HCT116 (cell line): ENCODE results near the gene GFOD2. TPM values are rescaled to one million over a fixed set of nuclear protein-coding genes. Genes with fewer than 3 reads are reported as not detected.

ENCODE experiments used
- ATAC-seq: fragments of 200-7000 bp; cut with Tn5 transposase; 2 replicates; pipeline ENCODE4 v1.9.1; 2020; ENCODE audit warnings: mild to moderate bottlenecking, moderate library complexity
- BruUV-seq: library from RNA; stranded (reverse); fragments of 400-500 nt; replicated peaks from 2 replicates; lab custom pipeline; 2021; lab: Mats Ljungman, UMichigan
- CTCF ChIA-PET: fragments of 300-600 bp; sonication (Branson Sonifier 250); formaldehyde crosslinking; loops from one replicate; lab custom pipeline; 2021; ENCODE audit warnings: antibody characterized with exemption; lab: Charles Lee
- POLR2A ChIA-PET: fragments of 300-600, 350-600 bp; sonication (Branson Sonifier 250); formaldehyde crosslinking; loops from one replicate; lab custom pipeline; 2021; ENCODE audit warnings: antibody characterized with exemption; lab: Charles Lee
- RAD21 ChIA-PET, 2 experiments: fragments of 300-600 bp; sonication (Branson Sonifier 250); formaldehyde crosslinking; loops; one replicate each; lab custom pipeline; 2023; ENCODE audit warnings: low total read pairs in 2 of 2; ENCODE audit not compliant: uncharacterized antibody in 2 of 2, unreplicated experiment in 2 of 2, low non-redundant PET in 1 of 2; lab: Charles Lee
- DNase-seq: peaks from one replicate; pipeline ENCODE4 v3.0.0-alpha.2; 2010; ENCODE audit warnings: low read depth, low spot score
- H2AFZ ChIP-seq: fragments of 200-600 bp; shearing (Covaris generic), sonication (generic); 2 replicates; pipeline ENCODE4 v1.6.1; 2017; ENCODE audit warnings: low read depth, mixed run types, mixed read lengths, antibody characterized with exemption, low read length; ENCODE audit not compliant: poor library complexity, severe bottlenecking
- H3K27ac ChIP-seq: 2 replicates; pipeline ENCODE4 v1.5.1; 2012; ENCODE audit warnings: low read depth, low read length
- H3K27me3 ChIP-seq: fragments of 200-600 bp; sonication (generic); 2 replicates; pipeline ENCODE4 v1.6.1; 2016; ENCODE audit warnings: mixed run types, low read length, mixed read lengths; ENCODE audit not compliant: insufficient read depth
- H3K36me3 ChIP-seq, 2 experiments: fragments of 200-500 bp in 1 of 2; fragments of 200-600 bp in 1 of 2; sonication (Bioruptor generic) in 1 of 2; sonication (generic) in 1 of 2; 2 replicates each; pipeline versions ENCODE4 v1.5.1 to v1.6.1; 2014 to 2016; ENCODE audit warnings: low read length in 2 of 2, inconsistent platforms in 1 of 2, mixed read lengths in 1 of 2, mixed run types in 1 of 2; ENCODE audit not compliant: insufficient read depth in 2 of 2, control insufficient read depth in 1 of 2
- H3K4me1 ChIP-seq, 2 experiments: fragments of 200-600 bp in 1 of 2; sonication (generic) in 1 of 2; 2 replicates each; pipeline versions ENCODE4 v1.5.1 to v1.6.1; 2012 to 2017; ENCODE audit warnings: low read length in 2 of 2, inconsistent platforms in 1 of 2, mild to moderate bottlenecking in 1 of 2, mixed read lengths in 1 of 2, mixed run types in 1 of 2, moderate library complexity in 1 of 2; ENCODE audit not compliant: insufficient read depth in 2 of 2, control insufficient read depth in 1 of 2
- H3K4me2 ChIP-seq: fragments of 200-600 bp; sonication (generic); 2 replicates; pipeline ENCODE4 v1.6.1; 2017; ENCODE audit warnings: mixed run types, low read length, mixed read lengths
- H3K4me3 ChIP-seq, 2 experiments: fragments of 200-600 bp in 1 of 2; sonication (generic) in 1 of 2; replicated peaks in 1 of 2; 2 replicates each; pipeline ENCODE4 v1.5.1; 2011 to 2016; ENCODE audit warnings: low read length in 2 of 2, control low read depth in 1 of 2, low read depth in 1 of 2, mild to moderate bottlenecking in 1 of 2, mixed read lengths in 1 of 2, mixed run types in 1 of 2
- H3K79me2 ChIP-seq: fragments of 200-600 bp; sonication (generic); 2 replicates; pipeline ENCODE4 v1.6.1; 2017; ENCODE audit warnings: mild to moderate bottlenecking, mixed run types, low read length, moderate library complexity, mixed read lengths; ENCODE audit not compliant: insufficient read depth
- H3K9ac ChIP-seq: fragments of 200-600 bp; sonication (generic); 2 replicates; pipeline ENCODE4 v1.6.1; 2016; ENCODE audit warnings: low read length, mixed read lengths
- H3K9me2 ChIP-seq: fragments of 200-600 bp; sonication (generic), shearing (Covaris generic); 2 replicates; pipeline ENCODE4 v1.6.1; 2017; ENCODE audit warnings: mixed run types, mild to moderate bottlenecking, moderate library complexity; ENCODE audit not compliant: insufficient read depth
- H3K9me3 ChIP-seq, 2 experiments: fragments of 200-500 bp in 1 of 2; fragments of 200-600 bp in 1 of 2; sonication (Bioruptor generic) in 1 of 2; sonication (generic) in 1 of 2; 2 replicates each; pipeline ENCODE4 v1.6.1; 2014 to 2017; ENCODE audit warnings: low read length in 2 of 2, mixed read lengths in 2 of 2, inconsistent platforms in 1 of 2, low read depth in 1 of 2, mild to moderate bottlenecking in 1 of 2, mixed run types in 1 of 2, moderate library complexity in 1 of 2; ENCODE audit not compliant: control insufficient read depth in 1 of 2, insufficient read depth in 1 of 2
- H4K20me1 ChIP-seq: fragments of 200-600 bp; sonication (generic), shearing (Covaris generic); 2 replicates; pipeline ENCODE4 v1.6.1; 2017; ENCODE audit warnings: mixed run types, mild to moderate bottlenecking, moderate library complexity; ENCODE audit not compliant: insufficient read depth
- CBX3 ChIP-seq: IDR thresholded peaks from 2 replicates; pipeline ENCODE4 v1.6.1; 2012; ENCODE audit warnings: low read depth
- CEBPB ChIP-seq: IDR thresholded peaks from 2 replicates; pipeline ENCODE4 v1.6.1; 2012; ENCODE audit warnings: low read depth
- ELF1 ChIP-seq: IDR thresholded peaks from 2 replicates; pipeline ENCODE4 v1.6.1; 2012; ENCODE audit warnings: low read depth, borderline replicate concordance
- JUND ChIP-seq: IDR thresholded peaks from 2 replicates; pipeline ENCODE4 v1.6.1; 2012
- RAD21 ChIP-seq: IDR thresholded peaks from 2 replicates; pipeline ENCODE4 v1.6.1; 2012; ENCODE audit warnings: low read depth, mild to moderate bottlenecking
- SIN3A ChIP-seq: IDR thresholded peaks from 2 replicates; pipeline ENCODE4 v1.6.1; 2012; ENCODE audit warnings: low read depth
- SRF ChIP-seq: IDR thresholded peaks from 2 replicates; pipeline ENCODE4 v1.6.1; 2012; ENCODE audit warnings: low read depth
- ZFX ChIP-seq: fragments of 450-650 bp; IDR thresholded peaks from 2 replicates; pipeline ENCODE4 v1.6.1; 2017
- ZNF274 ChIP-seq: fragments of 200-500 bp; sonication (Bioruptor generic); IDR thresholded peaks from 2 replicates; pipeline ENCODE4 v1.6.1; 2014; ENCODE audit warnings: mild to moderate bottlenecking, low read depth, low read length, inconsistent platforms
- intact Hi-C: fragments of 100-400 bp; cut with micrococcal nuclease; formaldehyde crosslinking; loops from 2 replicates; pipeline ENCODE4 v1.10.0; 2022
- total RNA-seq: library from RNA; stranded (reverse); gene quantifications from one replicate; pipeline ENCODE4 v1.2.1, GENCODE V29; 2021; ENCODE audit not compliant: unreplicated experiment
- TF ChIP-seq, protein P1 (sequence below), 3 experiments: fragments of 200-600 bp in 1 of 3; sonication (generic) in 1 of 3; IDR thresholded peaks in 2 of 3; conservative IDR thresholded peaks in 1 of 3; 2 replicates each; pipeline ENCODE4 v1.5.1; 2012 to 2017; ENCODE audit warnings: low read depth in 2 of 3, low read length in 2 of 3, antibody characterized with exemption in 1 of 3, borderline replicate concordance in 1 of 3, control low read depth in 1 of 3, mild to moderate bottlenecking in 1 of 3, mixed read lengths in 1 of 3, mixed run types in 1 of 3, moderate library complexity in 1 of 3; ENCODE audit not compliant: insufficient read depth in 1 of 3
- TF ChIP-seq, protein P2 (sequence below): IDR thresholded peaks from 2 replicates; pipeline ENCODE4 v1.6.1; 2012

Gene GFOD2
- total RNA-seq, 1 experiment from 2014 or later, result 17.4 TPM

DNA sequence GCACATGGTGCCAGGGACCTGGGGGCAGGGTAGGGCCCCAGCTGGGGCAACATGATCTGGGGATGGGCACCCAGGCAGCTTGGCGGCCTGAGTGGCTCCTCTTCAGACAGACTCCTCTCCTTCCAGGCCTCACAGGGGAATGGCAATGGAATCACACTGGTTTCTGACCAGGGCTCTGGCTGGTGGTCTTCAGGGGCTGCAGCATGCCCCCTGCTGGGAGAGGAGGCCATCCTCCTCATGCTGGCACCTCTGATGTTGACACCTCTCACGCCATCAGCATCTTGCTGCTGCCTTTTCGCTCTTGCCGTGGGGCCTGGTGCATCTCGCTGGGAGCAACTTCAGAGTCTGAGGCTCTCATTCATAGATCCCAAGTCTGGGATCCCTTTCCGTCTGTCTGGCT is 11.2 kb upstream of the GFOD2 start:
- Histone ChIP-seq H3K9me2 (no peaks in the 10 kb centered on the region), H3K79me2 (no peaks in the 10 kb centered on the region), H3K4me1 (no peaks in the 10 kb centered on the region), H3K9me3 (no peaks in the 10 kb centered on the region), H4K20me1 (no peaks in the 10 kb centered on the region), H3K4me2 (no peak overlapping the region), H3K9ac (no peak overlapping the region), H3K4me3 (no peak overlapping the region), H3K27ac (no peak overlapping the region), H2AFZ (no peak overlapping the region), H3K36me3 (peaks cover 4 to 5% of the 10 kb centered on the region in 2 experiments; a peak in 3 of 4 replicates), H3K27me3 (no peaks in the 10 kb centered on the region)
- BruUV-seq, result no TSS peak
- CTCF ChIA-PET, result no interaction called here
- no peak for DNase-seq
- intact Hi-C loops, result no loop called here
- RAD21 ChIA-PET, result no interaction called here
- ATAC-seq, result no peak
- POLR2A ChIA-PET, result no interaction called here
- TF ChIP-seq CBX3, result no peak
- no peak for TF ChIP-seq RAD21
- TF ChIP-seq SRF, result no peak
- no peak for TF ChIP-seq SIN3A
- no peak for TF ChIP-seq ELF1
- TF ChIP-seq, protein P1, sequence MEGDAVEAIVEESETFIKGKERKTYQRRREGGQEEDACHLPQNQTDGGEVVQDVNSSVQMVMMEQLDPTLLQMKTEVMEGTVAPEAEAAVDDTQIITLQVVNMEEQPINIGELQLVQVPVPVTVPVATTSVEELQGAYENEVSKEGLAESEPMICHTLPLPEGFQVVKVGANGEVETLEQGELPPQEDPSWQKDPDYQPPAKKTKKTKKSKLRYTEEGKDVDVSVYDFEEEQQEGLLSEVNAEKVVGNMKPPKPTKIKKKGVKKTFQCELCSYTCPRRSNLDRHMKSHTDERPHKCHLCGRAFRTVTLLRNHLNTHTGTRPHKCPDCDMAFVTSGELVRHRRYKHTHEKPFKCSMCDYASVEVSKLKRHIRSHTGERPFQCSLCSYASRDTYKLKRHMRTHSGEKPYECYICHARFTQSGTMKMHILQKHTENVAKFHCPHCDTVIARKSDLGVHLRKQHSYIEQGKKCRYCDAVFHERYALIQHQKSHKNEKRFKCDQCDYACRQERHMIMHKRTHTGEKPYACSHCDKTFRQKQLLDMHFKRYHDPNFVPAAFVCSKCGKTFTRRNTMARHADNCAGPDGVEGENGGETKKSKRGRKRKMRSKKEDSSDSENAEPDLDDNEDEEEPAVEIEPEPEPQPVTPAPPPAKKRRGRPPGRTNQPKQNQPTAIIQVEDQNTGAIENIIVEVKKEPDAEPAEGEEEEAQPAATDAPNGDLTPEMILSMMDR (IDR thresholded peaks at IDR 0.05 in 2 of 3, conservative IDR thresholded peaks at IDR 0.05 in 1 of 3; ENCODE audit: borderline replicate concordance in 1 of 3, insufficient read depth in 1 of 3, low read depth in 2 of 3, low read length in 2 of 3), result no peak
- no peak for TF ChIP-seq CEBPB
- no peak for TF ChIP-seq ZFX

DNA sequence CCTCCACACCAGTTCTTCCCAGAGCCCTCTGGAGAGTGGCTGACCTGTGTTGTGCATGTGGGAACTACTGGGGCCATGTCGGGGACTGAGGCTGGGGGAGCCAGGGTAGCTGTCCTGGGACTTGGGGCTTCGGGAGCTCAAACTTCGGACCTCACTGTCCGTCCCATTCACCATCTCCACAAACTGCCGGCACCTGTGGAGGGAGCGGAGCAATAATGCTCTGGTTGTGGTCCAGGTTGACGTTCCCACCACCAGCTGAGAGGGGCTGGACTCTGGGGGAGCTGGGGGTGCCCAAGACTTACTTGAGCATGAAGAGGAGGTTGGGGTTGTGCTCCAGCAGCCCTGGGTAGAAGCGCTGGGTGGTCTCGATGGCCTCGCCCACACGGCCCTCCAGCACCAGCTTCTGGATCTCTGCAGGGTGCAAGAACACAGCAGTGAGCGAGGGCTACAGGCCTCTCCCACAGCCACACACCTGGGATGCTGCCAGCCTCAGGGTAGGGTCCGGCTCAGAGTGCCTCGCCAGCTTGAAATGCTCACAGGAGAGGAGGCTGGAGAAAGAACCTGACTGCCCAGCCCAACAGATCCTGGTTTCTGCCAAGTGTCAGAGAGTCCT is 10.6 kb upstream of the GFOD2 start:
- Histone ChIP-seq H3K4me2 (no peak overlapping the region), H4K20me1 (no peaks in the 10 kb centered on the region), H2AFZ (no peak overlapping the region), H3K9ac (no peak overlapping the region), H3K9me3 (no peaks in the 10 kb centered on the region), H3K36me3 (peaks cover 4 to 5% of the 10 kb centered on the region in 2 experiments; a peak in 3 of 4 replicates), H3K4me1 (no peaks in the 10 kb centered on the region)
- POLR2A ChIA-PET, result no interaction called here
- no TSS peak for BruUV-seq
- DNase-seq, result no peak
- TF ChIP-seq ZNF274, result no peak
- no peak for TF ChIP-seq CEBPB
- TF ChIP-seq RAD21, result no peak
- no peak for TF ChIP-seq SIN3A
- TF ChIP-seq, protein P2, sequence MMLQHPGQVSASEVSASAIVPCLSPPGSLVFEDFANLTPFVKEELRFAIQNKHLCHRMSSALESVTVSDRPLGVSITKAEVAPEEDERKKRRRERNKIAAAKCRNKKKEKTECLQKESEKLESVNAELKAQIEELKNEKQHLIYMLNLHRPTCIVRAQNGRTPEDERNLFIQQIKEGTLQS, result no peak
- no peak for TF ChIP-seq CBX3
- TF ChIP-seq JUND, result no peak
- TF ChIP-seq, all 23 proteins: peak for 0
- intact Hi-C loops, result no loop called here
- CTCF ChIA-PET, result no interaction called here
- Histone ChIP-seq H3K9me2 (no peaks in the 10 kb centered on the region), H3K79me2 (no peaks in the 10 kb centered on the region), H3K4me3 (no peak overlapping the region), H3K27ac (no peak overlapping the region), H3K27me3 (no peaks in the 10 kb centered on the region)
- RAD21 ChIA-PET, result no interaction called here
- ATAC-seq, result no peak
